GM21786 (cell line): ENCODE data around the gene STX1A.
A peak's percentile ranks its signal among the peaks of the same experiment; 100 is the strongest.
"Not testable (repeated sequence)": the region's sequence is repeated elsewhere in the genome, so short reads cannot be mapped to it uniquely, and the experiment has no call there.

Experiments
- ATAC-seq: cut with Tn5 transposase; IDR thresholded peaks from one replicate; pipeline ENCODE4 v1.9.1; 2021; ENCODE audit not compliant: unreplicated experiment

Gene STX1A

GRCh38 chr7:73736885-73737284 lies 17.4 kb upstream of the STX1A start:
- no peak for ATAC-seq

DNA sequence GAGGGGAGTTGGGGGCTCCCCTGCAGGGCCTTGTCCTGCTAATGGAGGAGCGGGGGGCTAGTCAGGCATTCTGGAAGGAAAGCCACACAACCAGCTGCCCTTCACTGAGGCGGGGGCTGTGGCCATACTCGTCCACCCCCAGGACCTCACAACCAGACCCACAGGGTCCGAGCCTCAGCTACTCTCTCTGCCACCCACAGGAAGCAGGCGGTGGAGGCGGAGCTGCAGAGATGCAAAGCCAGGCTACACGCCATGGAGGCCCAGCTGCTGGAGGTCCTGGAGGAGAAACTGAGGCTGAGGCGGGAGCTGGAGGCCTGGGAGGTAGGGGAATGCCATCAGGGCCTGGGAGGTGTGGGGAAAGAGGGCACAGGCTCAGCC lies 16.0 kb upstream of the STX1A start:
- ATAC-seq, result no peak

- no peak for ATAC-seq
Measured at GRCh38 chr7:73734619-73735527, 15.4 kb upstream of the STX1A start.

- no peak for ATAC-seq
Measured at GRCh38 chr7:73732397-73732796, 12.9 kb upstream of the STX1A start.

DNA sequence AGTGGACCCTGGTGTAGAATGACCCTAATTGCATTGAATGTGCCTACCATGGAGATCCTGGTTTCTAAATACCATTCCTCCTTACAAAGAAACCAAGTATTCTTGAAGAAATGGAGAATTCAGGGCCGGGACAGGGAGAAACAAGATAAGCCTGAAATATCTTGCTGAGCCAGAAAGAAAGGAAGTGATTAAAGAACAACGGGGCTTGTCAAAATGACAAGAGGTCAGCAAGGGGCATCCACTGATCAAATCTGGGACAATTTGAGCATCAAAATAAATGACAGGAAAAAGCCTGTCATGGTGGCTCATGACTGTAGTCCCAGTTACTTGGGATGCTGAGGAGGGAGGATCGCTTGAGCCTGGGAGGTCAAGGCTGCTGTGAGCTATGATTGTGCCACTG lies 11.0 kb upstream of the STX1A start:
- ATAC-seq, result no peak

DNA sequence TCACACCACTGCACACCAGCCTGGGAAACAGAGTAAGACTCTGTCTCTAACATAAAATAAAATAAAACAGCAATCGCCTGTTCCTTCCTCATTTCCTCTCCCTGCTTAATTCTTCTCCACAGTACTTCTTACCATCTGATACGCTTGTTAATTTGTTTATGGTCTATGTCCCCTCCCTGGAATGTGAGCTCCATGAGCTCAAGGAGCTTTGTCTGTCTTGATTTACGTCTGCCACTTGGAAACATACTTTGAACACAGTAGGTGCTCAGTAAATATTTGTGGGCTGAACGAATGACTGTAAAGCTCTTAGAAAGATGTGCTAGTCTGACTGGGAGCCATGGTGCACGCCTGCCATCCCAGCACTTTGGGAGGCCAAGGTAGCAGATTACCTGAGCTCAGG lies 9.1 kb upstream of the STX1A start:
- ATAC-seq, result no peak

- no peak for ATAC-seq
Measured at GRCh38 chr7:73727952-73728351, 8.5 kb upstream of the STX1A start.

DNA sequence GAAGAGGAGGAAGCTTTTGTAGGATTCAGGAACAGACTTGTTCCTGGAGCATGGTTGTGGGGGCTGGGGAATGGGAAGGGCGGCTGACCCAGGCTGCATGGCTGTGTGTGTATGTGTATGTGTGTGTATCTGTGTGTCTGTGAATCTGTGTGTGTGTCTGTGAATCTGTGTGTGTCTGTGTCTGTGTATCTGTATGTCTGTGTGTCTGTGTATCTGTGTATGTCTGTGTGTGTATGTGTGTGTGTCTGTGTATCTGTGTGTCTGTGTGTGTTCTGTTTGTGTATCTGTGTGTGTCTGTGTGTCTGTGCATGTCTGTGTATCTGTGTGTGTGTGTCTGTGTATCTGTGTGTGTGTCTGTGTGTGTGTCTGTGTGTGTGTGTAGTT lies 6.6 kb upstream of the STX1A start:
- ATAC-seq, result peak; percentile 9

GRCh38 chr7:73723813-73724212 lies 4.3 kb upstream of the STX1A start:
- no peak for ATAC-seq

DNA sequence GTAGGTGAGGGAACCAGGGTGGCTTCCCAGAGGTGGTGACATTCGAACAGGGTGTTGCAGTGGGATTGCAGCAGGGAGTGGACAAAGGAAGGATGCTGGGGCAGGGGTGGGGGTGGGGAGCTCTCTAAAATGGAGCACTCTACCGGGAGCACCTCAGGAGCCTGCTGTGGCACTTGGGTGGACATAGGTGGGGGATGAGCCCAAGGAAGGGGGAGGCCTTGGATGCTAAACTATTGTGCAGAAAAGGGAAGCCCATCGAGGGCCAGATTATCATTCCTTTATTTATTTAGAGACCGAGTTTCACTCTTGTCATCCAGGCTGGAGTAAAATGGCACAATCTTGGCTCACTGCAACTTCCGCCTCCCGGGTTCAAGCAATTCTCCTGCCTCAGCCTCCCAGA lies 3.3 kb upstream of the STX1A start:
- no peak for ATAC-seq

DNA sequence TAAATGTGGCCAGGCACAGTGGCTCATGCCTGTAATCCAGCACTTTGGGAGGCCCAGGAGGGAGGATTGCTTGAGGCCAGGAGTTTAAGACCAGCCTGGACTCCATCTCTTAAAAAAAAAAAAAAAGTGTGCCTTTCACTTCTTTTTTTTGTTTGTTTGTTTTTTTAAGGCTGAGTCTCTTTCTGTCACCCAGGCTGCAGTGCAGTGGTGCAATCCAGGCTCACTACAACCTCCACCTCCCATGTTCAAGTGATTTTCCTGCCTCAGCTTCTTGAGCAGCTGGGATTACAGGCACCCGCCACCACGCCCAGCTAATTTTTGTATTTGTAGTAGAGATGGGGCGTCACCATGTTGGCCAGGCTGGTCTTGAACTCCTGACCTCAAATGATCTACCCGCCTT lies 2.7 kb upstream of the STX1A start:
- not testable (repeated sequence) for ATAC-seq

- ATAC-seq, result no peak
Measured at GRCh38 chr7:73721377-73721817, 1.9 kb upstream of the STX1A start.

DNA sequence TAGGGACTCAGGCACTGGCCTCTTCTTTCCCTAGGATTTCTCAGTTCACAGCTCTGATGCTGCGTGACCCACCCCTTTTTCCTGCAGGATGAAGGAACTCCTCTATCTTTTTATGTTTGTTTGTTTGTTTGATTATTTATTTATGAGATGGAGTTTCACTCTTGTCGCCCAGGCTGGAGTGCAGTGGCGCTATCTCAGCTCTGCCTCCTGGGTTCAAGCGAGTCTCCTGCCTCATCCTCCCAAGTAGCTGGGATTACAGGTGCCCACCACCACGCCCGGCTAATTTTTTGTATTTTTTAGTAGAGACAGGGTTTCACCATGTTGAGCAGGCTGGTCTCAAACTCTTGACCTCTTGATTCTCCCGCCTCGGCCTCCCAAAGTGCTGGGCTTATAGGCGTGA lies 974 bp upstream of the STX1A start:
- ATAC-seq, result not testable (repeated sequence)

DNA sequence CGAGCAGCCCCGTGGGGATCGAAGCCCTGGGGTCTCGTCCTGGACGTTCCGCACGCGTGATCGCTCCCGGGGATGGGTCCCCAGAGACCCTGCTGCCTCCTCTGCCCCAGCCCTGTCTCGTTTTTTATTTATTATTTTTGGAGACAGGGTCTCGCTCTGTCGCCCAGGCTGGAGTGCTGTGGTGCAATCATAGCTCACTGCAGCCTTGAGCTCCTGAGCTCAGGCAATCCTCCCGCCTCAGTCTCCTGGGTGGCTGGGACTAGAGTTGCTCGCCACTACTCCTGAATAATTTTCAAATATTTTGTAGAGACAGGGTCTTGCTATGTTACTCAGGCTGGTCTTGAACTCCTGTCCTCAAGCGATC lies 319 bp upstream of the STX1A start:
- peak; percentile 19 for ATAC-seq

DNA sequence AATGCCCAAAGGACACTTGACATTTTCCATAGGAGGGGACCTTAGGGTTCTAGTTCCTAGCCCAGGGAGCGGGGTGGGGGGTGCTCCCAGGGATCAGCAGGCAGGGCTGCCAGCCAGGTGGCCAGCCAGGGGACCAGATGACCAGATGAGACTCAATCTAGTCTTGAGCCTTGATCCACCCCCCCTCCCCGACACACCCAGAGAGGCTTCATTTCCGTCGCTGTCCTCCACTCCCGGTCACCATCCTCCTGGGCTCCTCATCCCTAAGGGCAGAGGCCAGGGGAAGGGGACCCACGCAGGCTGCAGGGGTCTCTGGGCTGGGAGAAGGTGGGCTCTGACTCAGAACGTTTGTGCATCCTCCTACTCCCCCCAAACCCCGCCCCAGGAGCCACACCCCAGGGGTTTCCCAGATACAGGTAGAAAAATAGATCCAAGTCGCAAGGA lies 1.0 kb downstream of the STX1A start:
- ATAC-seq, result no peak

GRCh38 chr7:73717991-73718405 lies 1.5 kb downstream of the STX1A start:
- ATAC-seq, result no peak

DNA sequence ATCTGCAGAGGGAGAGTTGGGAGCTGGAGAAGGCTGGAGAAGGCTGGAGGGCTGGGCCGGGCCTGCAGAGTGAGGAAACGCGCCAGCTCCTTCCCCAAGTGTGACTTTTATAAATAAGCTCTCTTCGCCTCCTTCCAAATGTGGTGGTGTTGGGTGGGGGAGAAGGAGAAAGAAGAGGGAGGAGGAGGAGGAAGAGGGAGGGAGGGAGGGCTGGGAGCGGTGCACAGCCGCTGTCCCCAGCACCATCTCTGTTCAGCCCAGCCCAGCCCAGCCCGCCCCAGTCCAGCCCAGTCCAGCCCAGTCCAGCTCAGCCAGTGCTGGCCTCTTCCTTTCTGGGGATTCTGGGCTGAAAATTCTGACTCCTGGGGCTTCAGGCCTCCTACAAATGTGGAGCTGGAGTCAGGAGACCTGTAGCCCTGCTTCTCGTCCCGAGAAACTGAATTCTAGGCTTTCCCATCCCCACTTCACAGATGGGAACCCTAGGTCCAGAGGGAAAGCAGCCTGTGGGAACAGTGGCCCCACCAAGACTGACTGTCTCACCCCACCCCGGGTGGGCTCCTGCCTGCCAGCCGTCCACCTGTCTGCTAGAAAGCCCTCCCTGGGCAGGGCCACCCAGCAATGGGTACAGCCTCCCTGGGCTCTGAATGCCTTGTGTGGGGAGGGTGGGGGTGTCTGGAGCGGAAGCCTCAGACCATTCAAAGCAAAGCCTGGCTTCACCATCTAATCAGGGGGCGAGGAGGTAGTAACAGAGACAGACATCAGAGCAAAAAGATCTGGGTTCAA lies 2.3 kb downstream of the STX1A start:
- ATAC-seq, result no peak

DNA sequence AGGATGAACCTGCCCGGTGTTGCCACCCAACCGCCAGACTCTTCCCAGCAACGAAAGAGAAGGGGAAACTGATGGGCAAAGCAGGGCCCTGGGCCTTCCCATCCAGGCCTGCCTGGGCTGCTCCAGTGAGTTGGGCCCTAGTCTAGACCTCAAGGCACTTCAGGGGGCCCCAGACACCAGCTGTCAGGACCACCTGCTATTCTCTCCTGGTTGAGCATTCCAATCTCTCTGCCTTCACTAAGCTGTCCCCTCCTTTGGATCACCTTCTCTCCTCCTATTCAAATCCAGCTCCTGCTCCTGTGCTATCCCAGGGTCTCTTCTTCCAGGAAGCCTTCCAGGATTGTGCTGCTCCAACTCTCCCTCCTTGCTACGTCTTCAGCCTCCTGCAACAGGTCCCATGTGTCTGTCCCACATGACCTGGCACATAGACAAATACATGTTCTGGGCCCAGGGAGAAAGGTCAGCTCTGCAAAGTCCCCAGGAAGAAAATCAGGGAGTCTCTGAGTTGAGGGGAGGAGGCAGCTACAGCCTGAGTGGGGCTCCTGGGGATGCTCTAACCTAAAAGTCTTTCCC lies 3.1 kb downstream of the STX1A start:
- ATAC-seq, result no peak

GRCh38 chr7:73715648-73716317 lies 3.7 kb downstream of the STX1A start:
- ATAC-seq, result peak; percentile 34

GRCh38 chr7:73713319-73713718 lies 6.2 kb downstream of the STX1A start:
- ATAC-seq, result not testable (repeated sequence)

- no peak for ATAC-seq
Measured at GRCh38 chr7:73712773-73713172, 6.7 kb downstream of the STX1A start.
